Stimulated activated CD4-positive, alpha-beta T cell treated with anti-CD3 and anti-CD28 coated beads, Interleukin-4, amount 100 ng/mL, for 24 hours (primary cell): ENCODE data around the gene RNF220.
A peak's percentile ranks its signal among the peaks of the same experiment; 100 is the strongest.

Experiments used
- DNase-seq: peaks from one replicate; pipeline ENCODE4 v3.0.0-alpha.2; 2020

RNF220 gene

GRCh38 chr1:44616991-44617702, 212.1 kb downstream of the RNF220 start:
- no peak for DNase-seq

GRCh38 chr1:44617703-44618029, 212.6 kb downstream of the RNF220 start:
- no peak for DNase-seq

- DNase-seq = no peak
These were observed 214.3 kb downstream of the RNF220 start for GRCh38 chr1:44619261-44619900.

GRCh38 chr1:44620072-44620471, 215.0 kb downstream of the RNF220 start:
- no peak for DNase-seq

GRCh38 chr1:44621841-44622286, 216.8 kb downstream of the RNF220 start:
- no peak for DNase-seq

GRCh38 chr1:44624268-44624901, 219.3 kb downstream of the RNF220 start:
- DNase-seq = no peak

- no peak for DNase-seq
These were observed 220.3 kb downstream of the RNF220 start for GRCh38 chr1:44625348-44625747.

- DNase-seq = no peak
These were observed 224.1 kb downstream of the RNF220 start for GRCh38 chr1:44628962-44629756.

GRCh38 chr1:44630116-44630515, 225.1 kb downstream of the RNF220 start:
- no peak for DNase-seq

GRCh38 chr1:44631333-44631646, 226.2 kb downstream of the RNF220 start:
- DNase-seq = no peak

GRCh38 chr1:44631647-44632539, 226.8 kb downstream of the RNF220 start:
- DNase-seq = peak; percentile 93

- peak; percentile 8 for DNase-seq
These were observed 227.5 kb downstream of the RNF220 start for GRCh38 chr1:44632598-44632997.

- DNase-seq = no peak
These were observed 229.6 kb downstream of the RNF220 start for GRCh38 chr1:44634606-44635189.

- DNase-seq = no peak
These were observed 230.4 kb downstream of the RNF220 start for GRCh38 chr1:44635439-44635838.

- DNase-seq = no peak
These were observed 231.1 kb downstream of the RNF220 start for GRCh38 chr1:44636083-44636687.

- no peak for DNase-seq
These were observed 231.9 kb downstream of the RNF220 start for GRCh38 chr1:44636688-44637598.

- DNase-seq = no peak
These were observed 232.8 kb downstream of the RNF220 start for GRCh38 chr1:44637702-44638411.

- no peak for DNase-seq
These were observed 235.3 kb downstream of the RNF220 start for GRCh38 chr1:44640200-44640853.
